ENCODE data around the gene PNPLA1. TPM values are rescaled to one million over a fixed set of nuclear protein-coding genes. Genes with fewer than 3 reads are reported as not detected.

Gene PNPLA1
- total RNA-seq, 1 experiment from 2014 or later, result not detected

GRCh38 chr6:36301781-36302180, 31.9 kb downstream of the PNPLA1 start:
- no peaks in the 10 kb centered on the region for H3K36me3 Mint-ChIP-seq
- no peak overlapping the region for H3K4me3 Mint-ChIP-seq
- H3K9me3 Mint-ChIP-seq, result no peaks in the 10 kb centered on the region
- no peaks in the 10 kb centered on the region for H3K27me3 Mint-ChIP-seq (ENCODE audit: low read depth)
- H3K4me1 Mint-ChIP-seq, result peaks cover 9% of the 10 kb centered on the region
- ATAC-seq, result no peak
- CTCF ChIA-PET, result interaction anchor here (0.5 to 3.0 kb wide), 54 partner anchors 7 to 330 kb away, joined by 3 to 65 read pairs (median 5); partner anchors contain the start of genes MAPK13 and MAPK14
- no peak for DNase-seq (ENCODE audit: low spot score)
- no peak overlapping the region for H3K27ac Mint-ChIP-seq
- no peak for TF ChIP-seq E2F4 (CRISPR knock-in tag; IDR thresholded peaks at IDR 0.05; ENCODE audit: borderline replicate concordance, low read depth)
- no peak for TF ChIP-seq ZNF121 (CRISPR knock-in tag; IDR thresholded peaks at IDR 0.05)
- no peak for TF ChIP-seq ZNF281 (CRISPR knock-in tag; IDR thresholded peaks at IDR 0.05)
- no peak for TF ChIP-seq ZNF232 (CRISPR knock-in tag; IDR thresholded peaks at IDR 0.05)
- TF ChIP-seq JUN (CRISPR knock-in tag; IDR thresholded peaks at IDR 0.05), result no peak
- POLR2A ChIA-PET, result no interaction called here

GRCh38 chr6:36302227-36302976, 32.5 kb downstream of the PNPLA1 start:
- TF ChIP-seq, protein P1, sequence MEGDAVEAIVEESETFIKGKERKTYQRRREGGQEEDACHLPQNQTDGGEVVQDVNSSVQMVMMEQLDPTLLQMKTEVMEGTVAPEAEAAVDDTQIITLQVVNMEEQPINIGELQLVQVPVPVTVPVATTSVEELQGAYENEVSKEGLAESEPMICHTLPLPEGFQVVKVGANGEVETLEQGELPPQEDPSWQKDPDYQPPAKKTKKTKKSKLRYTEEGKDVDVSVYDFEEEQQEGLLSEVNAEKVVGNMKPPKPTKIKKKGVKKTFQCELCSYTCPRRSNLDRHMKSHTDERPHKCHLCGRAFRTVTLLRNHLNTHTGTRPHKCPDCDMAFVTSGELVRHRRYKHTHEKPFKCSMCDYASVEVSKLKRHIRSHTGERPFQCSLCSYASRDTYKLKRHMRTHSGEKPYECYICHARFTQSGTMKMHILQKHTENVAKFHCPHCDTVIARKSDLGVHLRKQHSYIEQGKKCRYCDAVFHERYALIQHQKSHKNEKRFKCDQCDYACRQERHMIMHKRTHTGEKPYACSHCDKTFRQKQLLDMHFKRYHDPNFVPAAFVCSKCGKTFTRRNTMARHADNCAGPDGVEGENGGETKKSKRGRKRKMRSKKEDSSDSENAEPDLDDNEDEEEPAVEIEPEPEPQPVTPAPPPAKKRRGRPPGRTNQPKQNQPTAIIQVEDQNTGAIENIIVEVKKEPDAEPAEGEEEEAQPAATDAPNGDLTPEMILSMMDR (IDR thresholded peaks at IDR 0.05), result peak; percentile 96
- no peak for TF ChIP-seq MYBL2 (CRISPR knock-in tag; IDR thresholded peaks at IDR 0.05)
- Mint-ChIP-seq H3K4me1 (peaks cover 9% of the 10 kb centered on the region), H3K27me3 (ENCODE audit: low read depth) (no peaks in the 10 kb centered on the region), H3K36me3 (no peaks in the 10 kb centered on the region), H3K9me3 (no peaks in the 10 kb centered on the region), H3K4me3 (no peak overlapping the region), H3K27ac (peak overlapping the region; percentile 45; the same call in 1 of the 2 replicates)
- DNase-seq (ENCODE audit: low spot score), result peak; percentile 97
- ATAC-seq, result peak; percentile 92
- ChIA-PET CTCF (interaction anchor here (0.5 to 3.0 kb wide), 54 partner anchors 8 to 329 kb away, joined by 3 to 65 read pairs (median 5); partner anchors contain the start of genes MAPK13 and MAPK14), POLR2A (interaction anchor here (0.5 kb wide), 1 partner anchor 43 kb away, joined by 4 read pairs; no protein-coding TSS in a partner anchor)

DNA sequence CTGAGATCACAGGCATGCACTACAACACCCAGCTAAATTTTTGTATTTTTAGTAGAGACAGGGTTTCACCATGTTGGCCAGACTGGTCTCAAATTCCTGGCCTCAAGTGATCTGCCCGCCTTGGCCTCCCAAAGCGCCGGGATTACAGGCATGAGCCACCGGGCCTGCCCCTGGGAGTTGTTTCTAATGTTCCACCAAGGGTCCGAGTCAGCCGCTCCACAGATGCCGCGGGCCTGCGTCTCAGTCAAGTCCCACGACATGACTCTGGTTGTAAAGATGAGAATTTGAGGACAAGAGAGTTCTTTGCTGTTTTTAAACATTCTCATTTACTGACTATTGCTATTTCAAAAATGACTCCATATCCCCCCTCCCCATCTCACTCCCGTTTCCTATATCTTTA, 36.0 kb downstream of the PNPLA1 start:
- Mint-ChIP-seq H3K36me3 (no peaks in the 10 kb centered on the region), H3K27ac (no peak overlapping the region), H3K4me3 (no peak overlapping the region), H3K4me1 (peaks cover 9% of the 10 kb centered on the region), H3K9me3 (peaks cover 9% of the 10 kb centered on the region), H3K27me3 (ENCODE audit: low read depth) (no peaks in the 10 kb centered on the region)
- DNase-seq (ENCODE audit: low spot score) (no peak), ATAC-seq (no peak)
- POLR2A ChIA-PET, result interaction anchor here (0.5 kb wide), 1 partner anchor 259 kb away, joined by 3 read pairs; no protein-coding TSS in a partner anchor
- CTCF ChIA-PET, result interaction anchor here (0.7 to 2.1 kb wide), 4 partner anchors 10 to 61 kb away, joined by 3 to 11 read pairs (median 4); no protein-coding TSS in a partner anchor
- TF ChIP-seq ELF4 (CRISPR knock-in tag; IDR thresholded peaks at IDR 0.05; ENCODE audit: low read depth), result no peak
- no peak for TF ChIP-seq SMAD3 (CRISPR knock-in tag; IDR thresholded peaks at IDR 0.05; ENCODE audit: borderline replicate concordance)
- TF ChIP-seq, protein P2, sequence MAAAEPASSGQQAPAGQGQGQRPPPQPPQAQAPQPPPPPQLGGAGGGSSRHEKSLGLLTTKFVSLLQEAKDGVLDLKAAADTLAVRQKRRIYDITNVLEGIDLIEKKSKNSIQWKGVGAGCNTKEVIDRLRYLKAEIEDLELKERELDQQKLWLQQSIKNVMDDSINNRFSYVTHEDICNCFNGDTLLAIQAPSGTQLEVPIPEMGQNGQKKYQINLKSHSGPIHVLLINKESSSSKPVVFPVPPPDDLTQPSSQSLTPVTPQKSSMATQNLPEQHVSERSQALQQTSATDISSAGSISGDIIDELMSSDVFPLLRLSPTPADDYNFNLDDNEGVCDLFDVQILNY (CRISPR knock-in tag; IDR thresholded peaks at IDR 0.05), result no peak
- no peak for TF ChIP-seq TEAD1 (CRISPR knock-in tag; IDR thresholded peaks at IDR 0.05)
- TF ChIP-seq, protein P3, sequence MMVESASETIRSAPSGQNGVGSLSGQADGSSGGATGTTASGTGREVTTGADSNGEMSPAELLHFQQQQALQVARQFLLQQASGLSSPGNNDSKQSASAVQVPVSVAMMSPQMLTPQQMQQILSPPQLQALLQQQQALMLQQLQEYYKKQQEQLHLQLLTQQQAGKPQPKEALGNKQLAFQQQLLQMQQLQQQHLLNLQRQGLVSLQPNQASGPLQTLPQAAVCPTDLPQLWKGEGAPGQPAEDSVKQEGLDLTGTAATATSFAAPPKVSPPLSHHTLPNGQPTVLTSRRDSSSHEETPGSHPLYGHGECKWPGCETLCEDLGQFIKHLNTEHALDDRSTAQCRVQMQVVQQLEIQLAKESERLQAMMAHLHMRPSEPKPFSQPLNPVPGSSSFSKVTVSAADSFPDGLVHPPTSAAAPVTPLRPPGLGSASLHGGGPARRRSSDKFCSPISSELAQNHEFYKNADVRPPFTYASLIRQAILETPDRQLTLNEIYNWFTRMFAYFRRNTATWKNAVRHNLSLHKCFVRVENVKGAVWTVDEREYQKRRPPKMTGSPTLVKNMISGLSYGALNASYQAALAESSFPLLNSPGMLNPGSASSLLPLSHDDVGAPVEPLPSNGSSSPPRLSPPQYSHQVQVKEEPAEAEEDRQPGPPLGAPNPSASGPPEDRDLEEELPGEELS (CRISPR knock-in tag; IDR thresholded peaks at IDR 0.05), result no peak
- TF ChIP-seq CREB1 (CRISPR knock-in tag; IDR thresholded peaks at IDR 0.05), result no peak
- no peak for TF ChIP-seq GRHL2 (CRISPR knock-in tag; IDR thresholded peaks at IDR 0.05; ENCODE audit: insufficient replicate concordance, severe bottlenecking)
- no peak for TF ChIP-seq JAZF1 (CRISPR knock-in tag; IDR thresholded peaks at IDR 0.05)
- no peak for TF ChIP-seq NFE2L1 (CRISPR knock-in tag; IDR thresholded peaks at IDR 0.05)
- no peak for TF ChIP-seq USF1 (CRISPR knock-in tag; IDR thresholded peaks at IDR 0.05)
- no peak for TF ChIP-seq FOXJ3 (CRISPR knock-in tag; IDR thresholded peaks at IDR 0.05; ENCODE audit: borderline replicate concordance)
- TF ChIP-seq RELA (CRISPR knock-in tag; IDR thresholded peaks at IDR 0.05; ENCODE audit: borderline replicate concordance), result no peak
- TF ChIP-seq E2F4 (CRISPR knock-in tag; IDR thresholded peaks at IDR 0.05; ENCODE audit: borderline replicate concordance, low read depth), result no peak
- no peak for TF ChIP-seq ZNF396 (CRISPR knock-in tag; IDR thresholded peaks at IDR 0.05; ENCODE audit: borderline replicate concordance)

All from WTC11 (cell line).